22Rv1 (cell line): ENCODE data around the gene PLB1.

ENCODE experiments used
- H3K27ac ChIP-seq: fragments of 450-650 bp; 2 replicates; pipeline ENCODE4 v1.5.1; 2017
- CTCF ChIP-seq: fragments of 450-650 bp; IDR thresholded peaks from 2 replicates; pipeline ENCODE4 v1.5.1; 2017; ENCODE audit warnings: mild to moderate bottlenecking
- ZFX ChIP-seq: fragments of 450-650 bp; IDR thresholded peaks from 2 replicates; pipeline ENCODE4 v1.6.1; 2017; ENCODE audit warnings: antibody characterized with exemption, borderline replicate concordance

Gene PLB1

GRCh38 chr2:28684142-28684858 lies 188.4 kb downstream of the PLB1 start:
- TF ChIP-seq ZFX (no peak), CTCF (no peak)
- no peak overlapping the region for H3K27ac ChIP-seq

- TF ChIP-seq ZFX, result no peak
- TF ChIP-seq CTCF, result no peak
- no peak overlapping the region for H3K27ac ChIP-seq
Observed at GRCh38 chr2:28687171-28687570, 191.3 kb downstream of the PLB1 start.

GRCh38 chr2:28687640-28688385 lies 192.0 kb downstream of the PLB1 start:
- H3K27ac ChIP-seq, result no peak overlapping the region
- TF ChIP-seq CTCF (no peak), ZFX (no peak)

- no peak overlapping the region for H3K27ac ChIP-seq
- TF ChIP-seq CTCF, result no peak
- no peak for TF ChIP-seq ZFX
Observed at GRCh38 chr2:28688818-28689217, 193.0 kb downstream of the PLB1 start.

GRCh38 chr2:28689771-28690170 lies 193.9 kb downstream of the PLB1 start:
- no peak for TF ChIP-seq ZFX
- TF ChIP-seq CTCF, result no peak
- H3K27ac ChIP-seq, result no peak overlapping the region

GRCh38 chr2:28692411-28692810 lies 196.6 kb downstream of the PLB1 start:
- TF ChIP-seq CTCF (no peak), ZFX (no peak)
- no peak overlapping the region for H3K27ac ChIP-seq

GRCh38 chr2:28693223-28693622 lies 197.4 kb downstream of the PLB1 start:
- no peak overlapping the region for H3K27ac ChIP-seq
- TF ChIP-seq ZFX (no peak), CTCF (no peak)
